HG03354 (cell line): Measurements from ENCODE around the gene EEFSEC.

Source experiments
- ATAC-seq: cut with Tn5 transposase; IDR thresholded peaks from one replicate; pipeline ENCODE4 v1.9.1; 2021; ENCODE audit warnings: mild to moderate bottlenecking; ENCODE audit not compliant: unreplicated experiment, poor library complexity, severe bottlenecking

EEFSEC gene

DNA sequence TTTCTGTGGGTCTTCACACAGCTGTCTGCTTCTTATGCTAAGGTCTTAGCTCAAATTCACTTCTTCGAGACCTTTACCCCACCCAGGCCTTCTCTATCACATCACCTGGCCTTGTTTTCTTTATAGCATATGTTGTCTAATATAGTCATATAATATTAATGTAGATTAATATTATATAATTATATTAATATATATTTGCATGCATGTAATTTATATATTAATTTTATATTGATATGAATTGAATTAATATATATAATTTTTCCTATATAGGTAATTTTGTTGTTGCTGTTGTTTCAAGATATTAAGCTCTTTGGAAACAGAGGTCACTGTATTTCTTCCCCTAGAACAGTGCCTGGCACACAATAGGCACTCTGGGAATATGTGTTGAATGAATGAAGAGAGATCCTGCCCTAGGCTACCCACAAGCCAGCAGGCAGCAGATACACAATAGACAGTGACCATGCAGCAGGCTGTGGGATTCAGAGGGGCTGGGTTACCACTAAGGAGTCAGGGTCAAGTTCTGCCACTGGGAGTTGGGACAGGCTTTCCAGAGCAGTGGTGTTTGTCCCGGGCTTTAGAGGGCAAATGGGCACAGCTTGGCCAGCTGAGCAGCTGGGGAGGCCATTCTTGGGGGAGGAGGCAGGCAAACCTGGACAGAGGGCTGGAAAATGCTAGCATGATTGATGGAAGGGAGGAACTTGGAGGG is 187.1 kb downstream of the EEFSEC start:
- no peak for ATAC-seq

DNA sequence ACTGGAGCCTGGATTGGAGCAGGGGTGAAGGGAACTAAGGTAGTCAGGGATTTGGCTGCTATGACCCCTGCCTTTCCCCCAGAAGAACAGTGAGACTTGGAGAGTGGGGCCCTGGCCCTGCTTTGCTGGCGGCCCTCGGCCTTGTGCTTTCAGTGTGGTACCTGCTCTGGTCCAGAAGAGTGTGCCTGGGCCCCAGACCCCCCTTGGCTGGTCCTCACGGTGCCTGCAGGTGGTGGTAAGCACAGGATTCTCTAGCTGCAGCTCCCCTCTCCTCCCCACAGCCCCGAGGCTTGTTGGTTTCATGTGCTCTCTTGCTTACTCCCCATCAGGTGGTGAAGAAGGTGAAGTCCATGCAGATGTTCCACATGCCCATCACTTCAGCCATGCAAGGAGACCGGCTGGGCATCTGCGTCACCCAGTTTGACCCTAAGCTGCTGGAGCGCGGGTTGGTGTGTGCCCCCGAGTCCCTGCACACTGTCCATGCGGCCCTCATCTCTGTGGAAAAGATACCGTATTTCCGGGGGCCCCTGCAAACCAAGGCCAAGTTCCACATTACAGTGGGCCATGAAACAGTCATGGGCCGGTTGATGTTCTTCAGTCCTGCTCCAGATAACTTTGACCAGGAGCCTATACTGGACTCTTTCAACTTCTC is 187.7 kb downstream of the EEFSEC start:
- no peak for ATAC-seq

DNA sequence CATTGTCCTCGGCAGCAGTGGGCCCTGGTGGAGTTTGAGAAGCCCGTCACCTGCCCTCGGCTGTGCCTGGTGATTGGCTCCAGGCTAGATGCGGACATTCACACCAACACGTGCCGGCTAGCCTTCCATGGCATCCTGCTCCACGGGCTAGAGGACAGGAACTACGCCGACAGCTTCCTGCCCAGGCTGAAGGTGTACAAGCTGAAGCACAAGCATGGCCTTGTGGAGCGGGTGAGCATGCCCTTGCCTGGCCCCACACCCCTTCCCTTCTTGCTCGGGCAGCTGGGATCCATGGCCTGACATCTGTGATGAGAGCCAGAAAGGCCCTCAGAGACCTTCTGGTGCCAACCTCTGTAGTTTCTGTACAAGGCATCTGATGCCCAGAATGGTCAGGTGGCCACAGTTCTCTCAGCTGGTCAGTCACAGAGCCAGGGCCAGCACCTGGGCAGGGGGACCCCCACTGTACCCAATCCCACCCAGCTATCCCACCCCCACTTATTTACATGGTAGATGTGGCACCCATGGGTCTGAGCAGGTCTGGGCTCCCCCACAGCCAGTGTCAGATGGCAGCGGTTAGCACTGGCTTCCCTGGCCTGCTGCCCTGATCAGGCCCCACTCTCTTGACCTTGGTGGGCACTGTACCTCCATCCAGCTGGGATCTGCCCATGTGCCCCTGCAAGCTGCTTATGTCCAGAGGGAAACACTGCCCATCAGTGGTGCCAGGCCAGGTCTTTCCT is 188.5 kb downstream of the EEFSEC start:
- no peak for ATAC-seq

DNA sequence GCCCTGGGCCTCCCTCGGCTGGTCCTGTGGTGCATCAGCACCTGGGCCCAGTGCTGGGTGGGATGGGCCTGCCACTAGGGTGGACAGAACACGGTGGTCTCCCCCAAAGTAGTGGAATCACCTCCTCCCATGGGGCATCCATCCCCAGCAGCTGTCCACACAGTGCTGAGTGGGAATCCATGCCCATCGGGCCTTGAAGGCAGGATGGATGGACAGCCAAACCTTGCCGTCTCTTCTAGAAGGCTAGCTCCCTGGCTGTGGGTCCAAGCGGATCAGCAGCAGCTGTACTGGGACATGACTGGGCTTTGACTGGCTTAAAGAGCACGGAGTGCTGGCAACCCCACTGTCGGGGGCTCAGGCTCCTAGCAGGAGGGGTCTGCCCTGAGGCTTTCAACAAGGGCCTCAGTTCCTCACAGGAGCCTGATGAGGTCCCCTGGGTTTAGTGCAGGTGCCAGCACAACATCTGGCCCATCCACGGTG is 189.5 kb downstream of the EEFSEC start:
- ATAC-seq: no peak

DNA sequence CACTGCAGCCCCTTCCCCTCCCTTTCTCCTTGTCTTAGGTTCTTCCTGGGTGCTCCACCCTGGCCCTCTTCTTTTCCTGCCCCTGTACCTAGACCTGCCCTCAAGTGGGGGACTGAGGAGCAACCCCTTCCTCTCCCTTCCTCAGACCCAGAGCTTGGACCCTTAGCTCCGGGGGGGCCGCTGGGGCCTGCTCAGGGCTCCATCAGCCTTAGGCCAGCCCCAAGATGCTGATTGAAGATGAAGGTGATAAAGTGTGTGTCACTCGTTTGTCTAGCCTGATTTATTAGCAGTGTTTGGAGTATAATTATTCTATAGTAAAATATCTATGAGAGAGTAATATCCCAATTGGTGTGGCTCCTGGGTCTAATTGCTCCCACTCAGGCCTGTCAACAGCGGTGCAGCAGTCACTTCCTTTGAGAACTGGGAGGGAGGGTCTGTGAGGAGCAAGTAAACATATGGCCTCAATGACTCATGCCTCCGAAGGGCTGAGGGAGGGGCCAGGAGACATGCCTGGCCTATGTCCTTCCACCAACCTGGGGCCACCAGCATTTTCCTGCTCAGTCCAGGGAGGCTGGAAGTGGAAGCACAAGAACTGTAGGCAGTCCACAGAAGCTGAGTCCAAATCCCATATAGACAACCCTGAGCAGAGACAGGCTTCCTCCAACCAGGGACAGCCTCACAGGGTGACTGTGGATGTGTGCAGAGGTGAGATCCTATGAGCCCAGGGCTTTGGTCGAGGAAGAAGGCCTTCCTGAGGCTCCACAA is 190.2 kb downstream of the EEFSEC start:
- ATAC-seq: no peak

DNA sequence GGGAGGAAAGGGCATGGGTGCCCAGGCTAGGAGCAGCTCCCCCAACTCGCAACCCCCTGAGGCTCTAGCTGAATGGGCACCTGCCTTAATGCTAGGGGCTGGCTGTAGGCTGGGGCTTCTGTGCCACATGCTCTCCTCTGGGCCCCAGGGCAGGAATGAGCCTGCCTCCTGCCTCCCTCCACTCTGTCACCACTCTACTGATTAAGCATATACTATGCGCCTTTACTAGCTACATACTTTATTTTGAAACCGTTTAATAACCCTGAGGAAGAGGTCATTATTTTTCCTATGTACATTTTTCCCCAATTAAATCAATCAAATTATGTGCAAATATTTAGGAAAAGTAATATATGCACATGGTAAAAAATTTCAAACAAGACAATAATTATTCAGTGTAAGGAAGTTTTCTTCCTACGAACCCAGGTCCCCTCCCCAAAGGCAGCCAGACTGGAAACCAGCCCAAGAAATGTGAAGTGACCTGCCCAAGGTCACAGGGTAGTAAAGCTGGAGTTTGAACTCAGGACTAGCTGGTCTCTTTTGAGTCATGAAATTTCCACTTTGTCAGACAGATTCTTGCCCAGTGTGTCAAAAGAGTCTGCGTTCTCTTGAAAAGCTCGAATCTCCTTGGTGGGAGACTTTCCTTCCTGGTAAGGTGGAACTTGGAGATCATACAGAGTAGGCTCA is 190.9 kb downstream of the EEFSEC start:
- no peak for ATAC-seq

DNA sequence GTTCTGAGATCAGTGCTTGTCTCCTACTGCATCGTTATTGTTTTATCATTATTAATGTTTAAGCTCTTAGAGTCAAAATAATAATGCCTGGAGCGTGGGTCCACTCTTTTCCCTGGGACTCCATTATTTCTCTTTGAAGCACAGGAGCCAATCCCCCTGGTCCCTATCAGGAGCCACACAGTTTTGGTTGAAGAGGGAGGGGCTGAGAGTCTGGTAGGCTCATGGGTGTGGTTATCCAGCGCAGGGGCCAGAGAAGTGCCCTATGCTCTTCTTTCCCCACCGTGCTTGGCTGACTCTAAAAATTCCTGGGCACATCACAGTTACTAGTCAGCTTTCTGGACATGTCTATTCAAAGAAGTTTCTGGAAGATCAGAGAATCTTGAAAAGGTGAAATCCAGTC is 191.9 kb downstream of the EEFSEC start:
- ATAC-seq: no peak

DNA sequence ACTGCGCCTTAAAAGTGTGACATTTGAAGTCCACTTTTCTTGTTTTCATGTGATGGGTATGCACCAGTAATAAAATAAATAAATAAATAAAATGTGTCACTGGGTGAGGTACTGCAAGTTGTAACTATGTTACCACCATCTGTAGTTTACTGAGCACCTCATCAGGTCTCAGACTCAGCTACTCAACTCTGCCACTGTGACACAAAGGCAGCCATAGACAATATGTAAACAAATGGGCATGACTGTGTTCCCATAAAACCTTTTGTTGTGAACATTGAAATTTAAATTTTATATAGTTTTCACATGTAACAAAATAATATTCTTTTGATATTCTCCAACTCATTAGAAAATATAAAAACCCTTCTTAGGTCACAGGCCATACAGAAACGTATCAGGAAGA is 193.3 kb downstream of the EEFSEC start:
- no peak for ATAC-seq

DNA sequence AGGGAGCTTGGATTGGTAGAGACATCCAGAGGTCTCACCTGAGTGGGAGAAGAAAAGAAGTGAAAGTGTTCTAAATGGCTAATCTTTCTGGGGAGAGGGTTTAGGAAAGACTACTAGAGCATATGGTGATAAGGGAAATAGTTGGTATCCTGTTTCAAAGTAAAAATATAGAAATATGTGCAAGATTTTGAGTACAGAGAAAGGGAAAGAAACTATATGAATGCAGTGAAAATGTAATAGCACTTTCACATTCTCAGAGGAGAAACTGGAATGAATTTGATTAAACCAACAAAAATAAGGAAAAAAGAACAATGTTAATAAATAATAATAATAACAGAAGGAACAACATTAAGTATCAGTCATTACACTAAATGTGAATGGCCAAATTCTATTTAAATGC is 194.0 kb downstream of the EEFSEC start:
- ATAC-seq: no peak

DNA sequence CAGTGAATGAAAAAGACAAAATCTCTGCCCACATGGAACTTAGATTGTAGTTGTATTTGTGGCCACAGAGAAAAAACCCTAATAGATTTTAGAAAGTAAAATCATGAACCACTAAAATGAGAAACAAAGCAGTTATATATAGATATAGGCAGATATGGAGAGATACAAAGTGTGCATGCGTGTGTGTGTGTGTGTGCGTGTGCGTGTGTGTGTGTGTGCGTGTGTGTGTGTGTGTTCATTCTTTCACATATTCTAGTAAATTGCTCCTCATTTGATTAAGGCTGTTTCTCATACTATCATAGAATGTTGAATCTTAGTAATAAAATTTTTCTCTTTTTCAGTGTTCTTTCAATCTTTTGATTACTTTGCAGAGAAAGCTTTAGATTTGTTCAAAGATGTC is 194.8 kb downstream of the EEFSEC start:
- ATAC-seq: no peak

DNA sequence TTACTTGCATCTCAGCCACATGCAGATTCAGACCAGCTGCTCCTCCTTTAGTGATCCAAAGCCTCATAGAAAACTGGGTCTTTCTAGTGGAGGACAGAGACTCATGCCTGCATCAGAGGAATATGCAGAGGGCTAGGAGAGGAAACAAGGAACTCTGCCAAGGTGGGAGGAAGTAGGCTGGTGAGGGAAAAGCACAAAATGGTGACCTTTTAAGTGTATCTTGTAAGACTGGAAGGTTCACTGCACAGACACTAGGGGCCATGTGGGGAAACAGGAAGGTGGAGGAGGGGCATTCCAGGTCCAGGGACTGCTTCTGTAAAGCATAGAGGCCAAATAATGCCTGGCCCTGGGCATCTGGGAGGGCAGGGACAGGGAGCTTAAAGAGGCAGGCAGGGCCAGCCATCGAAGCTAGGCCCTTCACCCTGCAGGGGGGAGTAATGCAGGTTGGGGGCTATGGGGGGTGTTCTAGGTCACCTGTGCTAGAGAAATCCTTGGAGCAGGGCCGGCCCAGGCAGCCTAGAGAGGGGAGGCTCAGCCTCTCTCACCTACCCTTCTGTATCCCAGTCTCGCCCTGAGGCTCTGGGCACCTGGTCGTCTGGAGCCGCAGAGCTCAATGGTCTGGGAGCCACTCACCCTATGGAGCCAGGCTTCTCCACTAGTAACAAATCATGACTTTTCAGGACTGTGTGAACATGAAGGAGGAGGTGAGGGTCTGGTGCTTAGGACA is 195.7 kb downstream of the EEFSEC start:
- ATAC-seq: no peak

DNA sequence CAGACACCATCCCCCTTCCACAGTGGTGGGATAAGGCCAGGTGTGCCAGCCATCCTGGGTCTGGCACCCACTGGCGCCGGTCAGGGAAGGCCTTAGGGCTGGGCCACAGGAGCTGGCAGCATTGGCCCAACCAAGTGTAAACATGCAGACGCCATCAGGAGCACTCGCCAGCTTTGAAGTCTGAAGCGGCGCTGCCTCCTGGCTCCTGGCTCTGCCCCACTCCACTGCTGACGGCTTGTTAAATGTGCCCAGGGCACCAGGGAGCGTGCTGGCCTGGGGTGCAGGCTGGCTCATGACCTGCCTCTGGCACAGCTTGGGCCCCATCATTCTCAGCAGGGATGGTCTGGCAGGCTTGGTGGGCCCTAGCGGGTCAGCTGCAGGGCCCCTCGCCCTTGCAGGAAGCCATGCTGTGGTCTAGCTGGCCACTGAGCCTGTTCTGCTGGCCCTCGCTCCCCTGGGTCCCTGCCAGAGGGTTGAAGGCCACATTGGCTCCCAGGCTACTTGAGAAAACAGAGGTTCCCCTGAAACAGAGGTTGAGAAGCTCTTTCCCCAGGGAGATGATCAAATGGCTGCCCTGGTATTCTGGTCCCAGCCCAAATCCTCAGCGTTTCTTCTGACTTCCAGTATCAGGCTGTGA is 196.8 kb downstream of the EEFSEC start:
- ATAC-seq: no peak

DNA sequence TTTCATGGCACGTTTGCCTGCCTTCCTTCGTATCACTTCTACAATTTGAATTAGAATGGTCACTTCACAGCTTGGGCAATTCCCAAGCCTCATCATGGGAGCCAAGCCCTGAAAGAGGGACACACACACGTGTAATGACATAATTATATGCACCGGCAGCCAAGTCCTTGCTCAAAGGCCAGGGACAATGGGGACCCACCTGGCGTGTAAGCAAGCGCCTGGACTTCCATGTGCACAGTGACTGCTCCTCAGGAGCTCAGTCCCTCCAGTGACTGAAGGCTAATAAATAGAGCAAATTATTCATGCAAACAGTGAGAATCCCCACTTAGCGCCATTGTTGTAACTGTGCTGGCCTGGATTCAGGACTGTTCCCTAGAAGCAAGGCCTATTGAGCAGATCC is 198.3 kb downstream of the EEFSEC start:
- no peak for ATAC-seq

DNA sequence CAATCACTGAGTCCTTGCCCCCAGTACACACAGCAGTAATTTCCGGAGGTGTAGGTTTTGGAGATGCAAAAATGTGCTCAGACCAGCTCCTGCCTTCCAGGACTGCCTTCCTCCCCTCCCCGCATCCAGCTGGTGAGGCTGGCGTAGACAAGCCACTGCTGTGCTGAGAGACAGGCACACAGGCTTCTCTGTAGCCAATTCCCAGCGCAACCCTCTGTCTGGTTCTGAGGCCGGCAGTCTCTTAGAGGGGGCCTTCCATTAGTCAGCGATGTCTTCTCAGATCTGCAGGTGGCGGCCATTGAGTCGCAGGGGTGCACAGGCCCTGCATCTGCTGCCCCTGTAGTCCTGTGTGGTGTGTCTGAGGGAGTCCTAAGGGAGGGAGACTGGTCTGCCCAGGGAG is 199.0 kb downstream of the EEFSEC start:
- no peak for ATAC-seq

DNA sequence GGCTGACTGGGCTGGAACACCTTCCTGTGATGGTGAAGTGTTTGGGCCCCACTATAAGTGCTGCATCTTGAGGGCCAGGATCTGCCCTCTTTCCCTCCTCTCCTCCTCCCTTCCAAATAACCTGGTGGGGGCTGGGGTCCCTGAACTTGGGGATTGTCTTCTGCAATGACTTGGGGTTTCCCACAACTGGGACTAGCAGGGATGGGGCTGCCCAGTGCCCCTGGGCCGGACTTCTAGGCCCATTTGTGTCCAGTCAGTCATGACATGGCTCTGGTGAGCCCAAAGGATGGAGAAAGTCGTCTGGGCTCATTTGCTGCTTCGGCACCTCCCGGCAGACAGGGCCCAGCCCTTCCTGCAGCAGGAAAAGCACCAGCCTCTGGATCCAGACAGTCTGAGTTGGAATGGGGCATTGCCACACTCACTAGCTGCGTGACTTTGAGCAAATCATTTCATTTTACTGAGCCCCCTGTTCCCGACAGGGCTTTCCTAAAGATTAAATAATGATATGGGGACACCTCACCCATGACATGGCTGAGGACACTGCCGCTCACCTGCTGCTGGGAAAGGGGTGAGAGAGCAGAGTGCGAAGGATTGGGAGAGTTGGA is 200.2 kb downstream of the EEFSEC start:
- no peak for ATAC-seq

DNA sequence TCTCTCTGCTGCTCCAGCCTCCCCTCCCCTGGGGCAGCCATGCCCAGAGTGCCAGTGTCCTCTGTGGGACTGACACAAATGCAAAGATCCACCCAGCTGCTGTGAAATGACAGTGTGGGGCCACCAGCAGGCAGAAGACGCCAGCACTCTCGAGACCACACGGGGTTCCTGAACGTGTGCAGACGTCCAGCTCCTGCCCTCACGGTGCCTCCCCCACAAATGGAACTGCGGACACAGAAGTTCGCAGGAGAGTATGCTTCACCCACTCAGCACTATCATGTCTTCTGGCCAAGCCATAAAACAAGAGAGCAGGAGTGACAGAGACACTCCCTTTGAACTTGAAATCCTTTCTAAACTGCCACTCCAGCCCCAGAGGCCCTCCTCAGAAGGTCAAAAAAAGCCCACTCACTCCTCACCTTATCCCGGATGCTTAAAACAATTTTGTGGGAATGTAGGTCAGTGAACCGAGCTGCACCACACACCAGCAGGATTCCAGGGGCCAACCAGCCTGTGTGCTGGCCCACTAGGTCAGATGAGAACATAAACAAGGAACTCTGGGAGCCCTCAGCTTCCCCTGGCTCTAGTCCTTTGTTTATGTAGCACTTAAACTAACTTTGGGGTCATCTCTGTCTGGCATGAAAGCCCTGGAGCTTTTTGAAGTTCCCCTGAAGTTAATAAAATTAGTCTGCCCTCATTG is 200.9 kb downstream of the EEFSEC start:
- ATAC-seq: no peak

DNA sequence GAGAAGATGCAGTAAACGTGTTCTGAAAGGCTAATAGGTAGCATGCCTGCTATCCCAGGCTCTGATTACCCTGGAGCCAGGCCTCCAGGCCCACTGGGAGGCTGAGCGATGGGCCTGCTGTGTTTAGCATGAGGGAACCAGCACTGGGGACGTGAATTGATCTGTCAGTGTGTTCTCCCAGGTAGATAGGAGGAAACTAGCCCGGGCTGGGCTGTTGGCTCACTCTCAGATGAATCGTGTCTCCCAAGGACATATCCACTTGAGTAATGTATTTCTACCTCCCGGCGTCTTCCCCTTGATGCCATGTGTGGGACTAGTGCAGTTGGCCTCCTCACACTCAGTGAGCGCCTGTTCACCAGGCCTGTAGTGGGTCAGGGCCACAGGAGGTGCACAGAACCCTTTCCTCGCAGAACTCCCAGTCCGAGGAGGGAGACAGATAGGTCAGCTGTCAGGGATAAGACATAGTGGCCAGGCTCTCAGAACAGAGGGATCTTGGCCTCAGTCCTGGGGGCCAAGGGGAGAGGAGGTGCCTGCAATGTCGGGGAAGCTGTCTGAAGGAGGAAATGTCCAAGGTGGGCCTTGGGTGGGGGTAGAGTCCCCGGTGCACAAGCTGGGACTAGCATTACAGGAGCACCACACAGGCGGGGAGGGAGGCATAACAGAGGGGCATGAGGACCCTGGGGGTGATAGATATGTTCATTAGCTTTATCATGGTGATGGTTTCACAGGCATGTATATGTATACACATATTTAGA is 201.7 kb downstream of the EEFSEC start:
- no peak for ATAC-seq
